HCT116 (cell line): ENCODE results near the gene EEFSEC. TPM values are rescaled to one million over a fixed set of nuclear protein-coding genes. Genes with fewer than 3 reads are reported as not detected.

ENCODE experiments used
- ATAC-seq: fragments of 200-7000 bp; cut with Tn5 transposase; 2 replicates; pipeline ENCODE4 v1.9.1; 2020; ENCODE audit warnings: mild to moderate bottlenecking, moderate library complexity
- BruUV-seq: library from RNA; stranded (reverse); fragments of 400-500 nt; replicated peaks from 2 replicates; lab custom pipeline; 2021; lab: Mats Ljungman, UMichigan
- CTCF ChIA-PET: fragments of 300-600 bp; sonication (Branson Sonifier 250); formaldehyde crosslinking; loops from one replicate; lab custom pipeline; 2021; ENCODE audit warnings: antibody characterized with exemption; lab: Charles Lee
- POLR2A ChIA-PET: fragments of 300-600, 350-600 bp; sonication (Branson Sonifier 250); formaldehyde crosslinking; loops from one replicate; lab custom pipeline; 2021; ENCODE audit warnings: antibody characterized with exemption; lab: Charles Lee
- RAD21 ChIA-PET, 2 experiments: fragments of 300-600 bp; sonication (Branson Sonifier 250); formaldehyde crosslinking; loops; one replicate each; lab custom pipeline; 2023; ENCODE audit warnings: low total read pairs in 2 of 2; ENCODE audit not compliant: uncharacterized antibody in 2 of 2, unreplicated experiment in 2 of 2, low non-redundant PET in 1 of 2; lab: Charles Lee
- DNase-seq: peaks from one replicate; pipeline ENCODE4 v3.0.0-alpha.2; 2010; ENCODE audit warnings: low read depth, low spot score
- H2AFZ ChIP-seq: fragments of 200-600 bp; shearing (Covaris generic), sonication (generic); 2 replicates; pipeline ENCODE4 v1.6.1; 2017; ENCODE audit warnings: low read depth, mixed run types, mixed read lengths, antibody characterized with exemption, low read length; ENCODE audit not compliant: poor library complexity, severe bottlenecking
- H3K27ac ChIP-seq: 2 replicates; pipeline ENCODE4 v1.5.1; 2012; ENCODE audit warnings: low read depth, low read length
- H3K27me3 ChIP-seq: fragments of 200-600 bp; sonication (generic); 2 replicates; pipeline ENCODE4 v1.6.1; 2016; ENCODE audit warnings: mixed run types, low read length, mixed read lengths; ENCODE audit not compliant: insufficient read depth
- H3K36me3 ChIP-seq, 2 experiments: fragments of 200-500 bp in 1 of 2; fragments of 200-600 bp in 1 of 2; sonication (Bioruptor generic) in 1 of 2; sonication (generic) in 1 of 2; 2 replicates each; pipeline versions ENCODE4 v1.5.1 to v1.6.1; 2014 to 2016; ENCODE audit warnings: low read length in 2 of 2, inconsistent platforms in 1 of 2, mixed read lengths in 1 of 2, mixed run types in 1 of 2; ENCODE audit not compliant: insufficient read depth in 2 of 2, control insufficient read depth in 1 of 2
- H3K4me1 ChIP-seq, 2 experiments: fragments of 200-600 bp in 1 of 2; sonication (generic) in 1 of 2; 2 replicates each; pipeline versions ENCODE4 v1.5.1 to v1.6.1; 2012 to 2017; ENCODE audit warnings: low read length in 2 of 2, inconsistent platforms in 1 of 2, mild to moderate bottlenecking in 1 of 2, mixed read lengths in 1 of 2, mixed run types in 1 of 2, moderate library complexity in 1 of 2; ENCODE audit not compliant: insufficient read depth in 2 of 2, control insufficient read depth in 1 of 2
- H3K4me2 ChIP-seq: fragments of 200-600 bp; sonication (generic); 2 replicates; pipeline ENCODE4 v1.6.1; 2017; ENCODE audit warnings: mixed run types, low read length, mixed read lengths
- H3K4me3 ChIP-seq, 2 experiments: fragments of 200-600 bp in 1 of 2; sonication (generic) in 1 of 2; replicated peaks in 1 of 2; 2 replicates each; pipeline ENCODE4 v1.5.1; 2011 to 2016; ENCODE audit warnings: low read length in 2 of 2, control low read depth in 1 of 2, low read depth in 1 of 2, mild to moderate bottlenecking in 1 of 2, mixed read lengths in 1 of 2, mixed run types in 1 of 2
- H3K79me2 ChIP-seq: fragments of 200-600 bp; sonication (generic); 2 replicates; pipeline ENCODE4 v1.6.1; 2017; ENCODE audit warnings: mild to moderate bottlenecking, mixed run types, low read length, moderate library complexity, mixed read lengths; ENCODE audit not compliant: insufficient read depth
- H3K9ac ChIP-seq: fragments of 200-600 bp; sonication (generic); 2 replicates; pipeline ENCODE4 v1.6.1; 2016; ENCODE audit warnings: low read length, mixed read lengths
- H3K9me2 ChIP-seq: fragments of 200-600 bp; sonication (generic), shearing (Covaris generic); 2 replicates; pipeline ENCODE4 v1.6.1; 2017; ENCODE audit warnings: mixed run types, mild to moderate bottlenecking, moderate library complexity; ENCODE audit not compliant: insufficient read depth
- H3K9me3 ChIP-seq, 2 experiments: fragments of 200-500 bp in 1 of 2; fragments of 200-600 bp in 1 of 2; sonication (Bioruptor generic) in 1 of 2; sonication (generic) in 1 of 2; 2 replicates each; pipeline ENCODE4 v1.6.1; 2014 to 2017; ENCODE audit warnings: low read length in 2 of 2, mixed read lengths in 2 of 2, inconsistent platforms in 1 of 2, low read depth in 1 of 2, mild to moderate bottlenecking in 1 of 2, mixed run types in 1 of 2, moderate library complexity in 1 of 2; ENCODE audit not compliant: control insufficient read depth in 1 of 2, insufficient read depth in 1 of 2
- H4K20me1 ChIP-seq: fragments of 200-600 bp; sonication (generic), shearing (Covaris generic); 2 replicates; pipeline ENCODE4 v1.6.1; 2017; ENCODE audit warnings: mixed run types, mild to moderate bottlenecking, moderate library complexity; ENCODE audit not compliant: insufficient read depth
- CBX3 ChIP-seq: IDR thresholded peaks from 2 replicates; pipeline ENCODE4 v1.6.1; 2012; ENCODE audit warnings: low read depth
- ELF1 ChIP-seq: IDR thresholded peaks from 2 replicates; pipeline ENCODE4 v1.6.1; 2012; ENCODE audit warnings: low read depth, borderline replicate concordance
- EZH2 ChIP-seq: fragments of 200-600 bp; sonication (generic); IDR thresholded peaks from 2 replicates; pipeline ENCODE4 v1.6.1; 2017; ENCODE audit warnings: antibody characterized with exemption, mixed run types
- FOSL1 ChIP-seq: IDR thresholded peaks from 2 replicates; pipeline ENCODE4 v1.6.1; 2012; ENCODE audit warnings: low read depth
- TCF7L2 ChIP-seq: IDR thresholded peaks from 2 replicates; pipeline ENCODE4 v1.7.0; 2011; ENCODE audit warnings: borderline replicate concordance, inconsistent platforms; ENCODE audit not compliant: insufficient read depth, insufficient read length; ENCODE audit errors: extremely low read depth
- intact Hi-C: fragments of 100-400 bp; cut with micrococcal nuclease; formaldehyde crosslinking; loops from 2 replicates; pipeline ENCODE4 v1.10.0; 2022
- total RNA-seq: library from RNA; stranded (reverse); gene quantifications from one replicate; pipeline ENCODE4 v1.2.1, GENCODE V29; 2021; ENCODE audit not compliant: unreplicated experiment
- TF ChIP-seq, protein P1 (sequence below): IDR thresholded peaks from 2 replicates; pipeline ENCODE4 v1.6.1; 2012; ENCODE audit warnings: low read depth
- TF ChIP-seq, protein P2 (sequence below), 3 experiments: fragments of 200-600 bp in 1 of 3; sonication (generic) in 1 of 3; IDR thresholded peaks in 2 of 3; conservative IDR thresholded peaks in 1 of 3; 2 replicates each; pipeline ENCODE4 v1.5.1; 2012 to 2017; ENCODE audit warnings: low read depth in 2 of 3, low read length in 2 of 3, antibody characterized with exemption in 1 of 3, borderline replicate concordance in 1 of 3, control low read depth in 1 of 3, mild to moderate bottlenecking in 1 of 3, mixed read lengths in 1 of 3, mixed run types in 1 of 3, moderate library complexity in 1 of 3; ENCODE audit not compliant: insufficient read depth in 1 of 3

The EEFSEC gene
- total RNA-seq, 1 experiment from 2014 or later: 16.1 TPM

DNA sequence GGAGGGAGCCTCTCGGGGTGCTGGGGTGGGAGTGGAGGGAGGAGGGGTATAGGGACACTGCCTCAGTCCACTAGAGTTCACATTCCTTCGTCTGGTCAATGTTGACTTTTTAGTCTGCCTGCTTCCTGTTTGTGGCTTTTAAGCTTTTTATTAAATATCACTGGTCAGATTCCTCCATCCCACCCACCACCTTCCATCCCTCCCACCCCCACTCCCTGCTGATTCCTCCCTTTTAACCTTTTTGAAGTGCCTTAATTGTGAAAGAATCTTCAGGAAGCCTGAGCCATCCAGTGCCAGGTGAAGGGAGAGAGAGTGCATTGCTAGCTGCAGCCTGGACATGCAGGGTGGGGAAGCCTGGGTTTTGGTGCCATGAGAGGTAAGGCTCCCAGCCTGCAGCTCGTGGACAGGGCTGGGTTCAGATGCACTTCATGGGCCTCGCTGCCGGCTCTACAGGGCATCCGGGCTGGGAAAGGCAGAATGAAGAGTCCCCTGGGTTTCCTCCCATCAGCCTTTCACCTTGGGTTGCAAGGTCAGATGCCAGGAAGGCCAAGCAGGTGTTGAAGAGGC is 207.5 kb downstream of the EEFSEC start (continued):
- TF ChIP-seq, protein P1, sequence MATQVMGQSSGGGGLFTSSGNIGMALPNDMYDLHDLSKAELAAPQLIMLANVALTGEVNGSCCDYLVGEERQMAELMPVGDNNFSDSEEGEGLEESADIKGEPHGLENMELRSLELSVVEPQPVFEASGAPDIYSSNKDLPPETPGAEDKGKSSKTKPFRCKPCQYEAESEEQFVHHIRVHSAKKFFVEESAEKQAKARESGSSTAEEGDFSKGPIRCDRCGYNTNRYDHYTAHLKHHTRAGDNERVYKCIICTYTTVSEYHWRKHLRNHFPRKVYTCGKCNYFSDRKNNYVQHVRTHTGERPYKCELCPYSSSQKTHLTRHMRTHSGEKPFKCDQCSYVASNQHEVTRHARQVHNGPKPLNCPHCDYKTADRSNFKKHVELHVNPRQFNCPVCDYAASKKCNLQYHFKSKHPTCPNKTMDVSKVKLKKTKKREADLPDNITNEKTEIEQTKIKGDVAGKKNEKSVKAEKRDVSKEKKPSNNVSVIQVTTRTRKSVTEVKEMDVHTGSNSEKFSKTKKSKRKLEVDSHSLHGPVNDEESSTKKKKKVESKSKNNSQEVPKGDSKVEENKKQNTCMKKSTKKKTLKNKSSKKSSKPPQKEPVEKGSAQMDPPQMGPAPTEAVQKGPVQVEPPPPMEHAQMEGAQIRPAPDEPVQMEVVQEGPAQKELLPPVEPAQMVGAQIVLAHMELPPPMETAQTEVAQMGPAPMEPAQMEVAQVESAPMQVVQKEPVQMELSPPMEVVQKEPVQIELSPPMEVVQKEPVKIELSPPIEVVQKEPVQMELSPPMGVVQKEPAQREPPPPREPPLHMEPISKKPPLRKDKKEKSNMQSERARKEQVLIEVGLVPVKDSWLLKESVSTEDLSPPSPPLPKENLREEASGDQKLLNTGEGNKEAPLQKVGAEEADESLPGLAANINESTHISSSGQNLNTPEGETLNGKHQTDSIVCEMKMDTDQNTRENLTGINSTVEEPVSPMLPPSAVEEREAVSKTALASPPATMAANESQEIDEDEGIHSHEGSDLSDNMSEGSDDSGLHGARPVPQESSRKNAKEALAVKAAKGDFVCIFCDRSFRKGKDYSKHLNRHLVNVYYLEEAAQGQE: no peak
- TF ChIP-seq EZH2: no peak
- no peak for TF ChIP-seq TCF7L2
- TF ChIP-seq CBX3: no peak
- TF ChIP-seq, all 23 proteins: peak for 0

DNA sequence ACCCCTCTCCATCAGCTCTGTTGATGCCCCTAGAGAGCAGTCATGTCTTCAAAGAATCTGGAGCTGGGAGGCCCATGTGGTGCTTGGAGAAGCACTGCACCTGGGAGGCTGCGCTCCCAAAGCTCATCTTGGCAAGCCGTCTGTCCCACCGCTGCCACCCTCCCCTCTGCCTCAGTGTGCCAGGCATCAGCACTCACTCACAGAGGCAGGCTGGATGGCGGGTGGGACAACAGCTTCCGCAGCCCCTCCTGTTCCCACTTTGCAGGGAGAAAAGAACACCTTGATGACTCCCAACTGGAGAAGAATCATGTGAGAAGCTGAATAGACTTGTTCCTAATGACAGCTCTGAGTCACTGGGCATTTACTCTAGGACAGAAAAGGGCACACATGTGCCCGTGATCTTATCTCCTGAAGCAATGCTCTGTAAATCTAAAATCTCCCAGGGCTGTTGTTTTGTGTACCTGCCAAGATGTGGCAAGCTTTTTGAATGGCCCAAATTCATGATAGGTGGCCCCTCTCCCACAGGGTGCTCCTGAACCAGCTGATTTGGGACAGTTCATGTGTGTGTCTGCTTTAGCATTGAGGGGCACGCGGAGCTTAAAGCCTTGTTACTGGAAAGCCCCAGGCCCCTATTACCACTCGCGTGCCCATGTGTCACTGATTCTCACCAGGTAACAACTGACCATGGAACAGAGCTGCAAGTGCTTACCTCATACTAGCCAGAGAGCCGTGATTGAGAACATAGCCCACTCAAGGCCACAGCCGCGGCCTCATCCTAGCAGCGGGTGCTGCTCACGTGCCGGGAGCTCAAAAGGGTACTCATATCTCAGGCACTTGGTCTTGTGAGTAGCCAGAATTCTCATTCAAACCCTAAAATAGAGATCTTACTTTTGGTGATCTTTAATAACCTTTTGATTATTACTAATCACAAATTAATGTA is 209.0 kb downstream of the EEFSEC start:
- no peak overlapping the region for H2AFZ ChIP-seq
- H3K4me3 ChIP-seq: no peak overlapping the region
- H3K9ac ChIP-seq: no peak overlapping the region
- intact Hi-C loops: no loop called here
- no peaks in the 10 kb centered on the region for H3K79me2 ChIP-seq
- no peak overlapping the region for H3K4me2 ChIP-seq
- no peaks in the 10 kb centered on the region for H3K9me3 ChIP-seq
- peaks cover 0 to 2% of the 10 kb centered on the region in 2 experiments; a peak in 2 of 4 replicates for H3K4me1 ChIP-seq
- H3K9me2 ChIP-seq: no peaks in the 10 kb centered on the region
- H3K27ac ChIP-seq: no peak overlapping the region
- ChIA-PET CTCF (no interaction called here), RAD21 (no interaction called here), POLR2A (no interaction called here)
- H4K20me1 ChIP-seq: no peaks in the 10 kb centered on the region
- no peak for TF ChIP-seq FOSL1
- TF ChIP-seq, protein P2, sequence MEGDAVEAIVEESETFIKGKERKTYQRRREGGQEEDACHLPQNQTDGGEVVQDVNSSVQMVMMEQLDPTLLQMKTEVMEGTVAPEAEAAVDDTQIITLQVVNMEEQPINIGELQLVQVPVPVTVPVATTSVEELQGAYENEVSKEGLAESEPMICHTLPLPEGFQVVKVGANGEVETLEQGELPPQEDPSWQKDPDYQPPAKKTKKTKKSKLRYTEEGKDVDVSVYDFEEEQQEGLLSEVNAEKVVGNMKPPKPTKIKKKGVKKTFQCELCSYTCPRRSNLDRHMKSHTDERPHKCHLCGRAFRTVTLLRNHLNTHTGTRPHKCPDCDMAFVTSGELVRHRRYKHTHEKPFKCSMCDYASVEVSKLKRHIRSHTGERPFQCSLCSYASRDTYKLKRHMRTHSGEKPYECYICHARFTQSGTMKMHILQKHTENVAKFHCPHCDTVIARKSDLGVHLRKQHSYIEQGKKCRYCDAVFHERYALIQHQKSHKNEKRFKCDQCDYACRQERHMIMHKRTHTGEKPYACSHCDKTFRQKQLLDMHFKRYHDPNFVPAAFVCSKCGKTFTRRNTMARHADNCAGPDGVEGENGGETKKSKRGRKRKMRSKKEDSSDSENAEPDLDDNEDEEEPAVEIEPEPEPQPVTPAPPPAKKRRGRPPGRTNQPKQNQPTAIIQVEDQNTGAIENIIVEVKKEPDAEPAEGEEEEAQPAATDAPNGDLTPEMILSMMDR (IDR thresholded peaks at IDR 0.05 in 2 of 3, conservative IDR thresholded peaks at IDR 0.05 in 1 of 3; ENCODE audit: borderline replicate concordance in 1 of 3, insufficient read depth in 1 of 3, low read depth in 2 of 3, low read length in 2 of 3): no peak
- TF ChIP-seq ELF1: no peak
- BruUV-seq: no TSS peak
- ATAC-seq (no peak), DNase-seq (no peak)
- no peaks in the 10 kb centered on the region for H3K36me3 ChIP-seq
- no peaks in the 10 kb centered on the region for H3K27me3 ChIP-seq
